ENCODE data around the gene AKT2. TPM values are rescaled to one million over a fixed set of nuclear protein-coding genes. Genes with fewer than 3 reads are reported as not detected.

The AKT2 gene
- total RNA-seq, 1 experiment from 2014 or later = 2,376 TPM

DNA sequence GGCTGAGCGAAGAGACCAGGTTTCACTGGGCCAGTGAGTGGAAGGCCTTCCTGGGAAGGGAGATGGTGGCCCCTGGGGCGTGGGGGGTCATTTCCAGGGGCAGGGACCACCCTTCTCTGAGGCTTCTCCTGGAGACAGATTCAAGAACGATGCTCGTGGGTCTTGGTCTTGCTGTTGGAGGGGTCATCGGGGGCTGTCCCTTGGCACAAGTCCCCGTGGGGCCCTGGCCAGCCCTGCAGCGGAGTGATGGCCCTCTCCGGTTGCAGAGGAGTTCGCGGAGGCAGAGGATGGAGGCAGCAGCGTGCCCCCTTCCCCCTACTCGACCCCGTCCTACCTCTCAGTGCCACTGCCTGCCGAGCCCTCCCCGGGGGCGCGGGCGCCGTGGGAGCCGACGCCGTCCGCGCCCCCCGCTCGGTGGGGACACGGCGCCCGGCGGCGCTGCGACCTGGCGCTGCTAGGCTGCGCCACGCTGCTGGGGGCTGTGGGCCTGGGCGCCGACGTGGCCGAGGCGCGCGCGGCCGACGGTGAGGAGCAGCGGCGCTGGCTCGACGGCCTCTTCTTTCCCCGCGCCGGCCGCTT is 71.8 kb downstream of the AKT2 start:
- Histone ChIP-seq H3K9me3 (ENCODE audit: control insufficient read depth, insufficient read depth, low read depth, low read length) (no peaks in the 10 kb centered on the region), H3K4me3 (ENCODE audit: low read depth in 2 of 2, low read length in 2 of 2) (no peak overlapping the region), H3K27me3 (ENCODE audit: control insufficient read depth, insufficient read depth, low read length) (peaks cover 17% of the 10 kb centered on the region; the same call in 1 of the 2 replicates), H3K27ac (ENCODE audit: low read length) (no peak overlapping the region), H3K4me1 (ENCODE audit: control insufficient read depth, insufficient read depth, low read length) (peaks cover 8% of the 10 kb centered on the region), H3K36me3 (ENCODE audit: control insufficient read depth, insufficient read depth, low read length) (no peaks in the 10 kb centered on the region; the same call in 1 of the 2 replicates)
- in situ Hi-C loops (cut with HindIII; ENCODE audit: low pct_unique_long_range_greater_than_20kb, low sequenced_read_pairs) = no loop called here
- intact Hi-C loops (cut with micrococcal nuclease; ENCODE audit: unreplicated experiment) = no loop called here
- no TSS peak for BruUV-seq (replicated peaks)
- no peak for ATAC-seq
- no peak for DNase-seq (ENCODE audit: low read depth, low spot score)
- POLR2A ChIA-PET = no interaction called here
- CTCF ChIA-PET = no interaction called here
- TF ChIP-seq REST (IDR thresholded peaks at IDR 0.05; ENCODE audit: insufficient read depth in 1 of 2, low read depth in 2 of 2, low read length in 1 of 2) (no peak), POLR2AphosphoS5 (IDR thresholded peaks at IDR 0.05; ENCODE audit: low read depth, low read length) (no peak), SIN3A (IDR thresholded peaks at IDR 0.05; ENCODE audit: borderline replicate concordance, insufficient read depth, low read depth, low read length) (no peak), TCF7L2 (IDR thresholded peaks at IDR 0.05; ENCODE audit: low read depth, low read length) (no peak)
- TF ChIP-seq, protein P1, sequence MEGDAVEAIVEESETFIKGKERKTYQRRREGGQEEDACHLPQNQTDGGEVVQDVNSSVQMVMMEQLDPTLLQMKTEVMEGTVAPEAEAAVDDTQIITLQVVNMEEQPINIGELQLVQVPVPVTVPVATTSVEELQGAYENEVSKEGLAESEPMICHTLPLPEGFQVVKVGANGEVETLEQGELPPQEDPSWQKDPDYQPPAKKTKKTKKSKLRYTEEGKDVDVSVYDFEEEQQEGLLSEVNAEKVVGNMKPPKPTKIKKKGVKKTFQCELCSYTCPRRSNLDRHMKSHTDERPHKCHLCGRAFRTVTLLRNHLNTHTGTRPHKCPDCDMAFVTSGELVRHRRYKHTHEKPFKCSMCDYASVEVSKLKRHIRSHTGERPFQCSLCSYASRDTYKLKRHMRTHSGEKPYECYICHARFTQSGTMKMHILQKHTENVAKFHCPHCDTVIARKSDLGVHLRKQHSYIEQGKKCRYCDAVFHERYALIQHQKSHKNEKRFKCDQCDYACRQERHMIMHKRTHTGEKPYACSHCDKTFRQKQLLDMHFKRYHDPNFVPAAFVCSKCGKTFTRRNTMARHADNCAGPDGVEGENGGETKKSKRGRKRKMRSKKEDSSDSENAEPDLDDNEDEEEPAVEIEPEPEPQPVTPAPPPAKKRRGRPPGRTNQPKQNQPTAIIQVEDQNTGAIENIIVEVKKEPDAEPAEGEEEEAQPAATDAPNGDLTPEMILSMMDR (IDR thresholded peaks at IDR 0.05) = no peak

DNA sequence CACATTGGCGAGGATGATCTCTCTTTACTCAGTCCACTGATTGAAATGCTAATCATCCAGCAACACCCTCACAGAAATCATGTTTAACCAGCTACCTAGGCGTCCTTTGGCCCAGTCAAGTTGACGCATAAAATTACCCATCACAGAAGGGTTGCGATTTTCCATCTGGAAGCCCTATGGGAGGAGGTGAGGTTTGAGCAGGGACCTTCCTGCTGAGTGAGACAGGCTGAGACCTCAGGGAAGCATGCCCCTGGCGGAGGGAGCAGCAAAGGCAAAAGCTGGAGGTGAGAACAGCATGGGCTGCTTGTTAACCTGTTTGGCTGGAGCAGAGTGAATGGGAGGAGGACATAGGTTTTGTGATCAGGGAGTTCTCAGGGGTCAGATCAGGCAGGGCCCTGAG is 74.3 kb downstream of the AKT2 start:
- H3K27ac ChIP-seq (ENCODE audit: low read length) = no peak overlapping the region
- ChIA-PET POLR2A (interaction anchor here (0.6 to 1.0 kb wide), 6 partner anchors 20 to 107 kb away, joined by 3 to 6 read pairs (median 4); no protein-coding TSS in a partner anchor), CTCF (interaction anchor here (0.5 to 1.6 kb wide), 16 partner anchors 10 to 400 kb away, joined by 3 to 13 read pairs (median 5); no protein-coding TSS in a partner anchor)
- no peak for TF ChIP-seq REST (IDR thresholded peaks at IDR 0.05; ENCODE audit: insufficient read depth in 1 of 2, low read depth in 2 of 2, low read length in 1 of 2)
- no peak for TF ChIP-seq TCF7L2 (IDR thresholded peaks at IDR 0.05; ENCODE audit: low read depth, low read length)
- no peak for TF ChIP-seq POLR2AphosphoS5 (IDR thresholded peaks at IDR 0.05; ENCODE audit: low read depth, low read length)
- TF ChIP-seq, protein P1 (IDR thresholded peaks at IDR 0.05) = no peak
- intact Hi-C loops (cut with micrococcal nuclease; ENCODE audit: unreplicated experiment) = no loop called here
- no peak overlapping the region for H3K4me3 ChIP-seq (ENCODE audit: low read depth in 2 of 2, low read length in 2 of 2)
- H3K9me3 ChIP-seq (ENCODE audit: control insufficient read depth, insufficient read depth, low read depth, low read length) = no peaks in the 10 kb centered on the region
- no peaks in the 10 kb centered on the region; the same call in 1 of the 2 replicates for H3K36me3 ChIP-seq (ENCODE audit: control insufficient read depth, insufficient read depth, low read length)
- no peak for DNase-seq (ENCODE audit: low read depth, low spot score)
- no peaks in the 10 kb centered on the region for H3K27me3 ChIP-seq (ENCODE audit: control insufficient read depth, insufficient read depth, low read length)
- 0 out of 2 replicates have a peak, but pooled peaks have one; percentile 2 for ATAC-seq
- H3K4me1 ChIP-seq (ENCODE audit: control insufficient read depth, insufficient read depth, low read length) = no peaks in the 10 kb centered on the region
- in situ Hi-C loops (cut with HindIII; ENCODE audit: low pct_unique_long_range_greater_than_20kb, low sequenced_read_pairs) = no loop called here
- TSS peak; percentile 17 for BruUV-seq (replicated peaks)

Data from Panc1 (cell line).